HL-60 (cell line): ENCODE results near the gene BAIAP2.

Experiments
- DNase-seq, 2 experiments: peaks; one replicate each; pipeline ENCODE4 v3.0.0-alpha.2; 2010 to 2020; ENCODE audit warnings: low read depth in 1 of 2, low spot score in 1 of 2
- H3K27ac ChIP-seq: fragments of 250-450 bp; sonication (Bioruptor Pico); replicated peaks from 2 replicates; pipeline ENCODE4 v1.5.1; 2020; ENCODE audit warnings: mild to moderate bottlenecking, moderate library complexity
- H3K27me3 ChIP-seq: fragments of 250-450 bp; sonication (Bioruptor Pico); 2 replicates; pipeline ENCODE4 v1.5.1; 2021; ENCODE audit warnings: mild to moderate bottlenecking, moderate library complexity; ENCODE audit not compliant: insufficient read depth, poor library complexity, severe bottlenecking
- H3K4me3 ChIP-seq: replicated peaks from 2 replicates; pipeline ENCODE4 v1.5.1; 2011; ENCODE audit warnings: mild to moderate bottlenecking, control low read depth, low read length; ENCODE audit not compliant: insufficient read depth
- GABPA ChIP-seq: IDR thresholded peaks from 2 replicates; pipeline ENCODE4 v1.6.1; 2012; ENCODE audit warnings: low read depth
- POLR2AphosphoS5 ChIP-seq: IDR thresholded peaks from 2 replicates; pipeline ENCODE4 v1.6.1; 2012; ENCODE audit warnings: low read depth
- SPI1 ChIP-seq: IDR thresholded peaks from 2 replicates; pipeline ENCODE4 v1.6.1; 2012; ENCODE audit warnings: low read depth, mild to moderate bottlenecking, borderline replicate concordance
- TF ChIP-seq, protein P1 (sequence below): IDR thresholded peaks from 2 replicates; pipeline ENCODE4 v1.6.1; 2012; ENCODE audit warnings: low read depth; ENCODE audit not compliant: insufficient replicate concordance
- TF ChIP-seq, protein P2 (sequence below): IDR thresholded peaks from one replicate; pipeline ENCODE4 v1.5.1; 2011; ENCODE audit warnings: low read length, control low read depth, inconsistent platforms; ENCODE audit not compliant: insufficient read depth

BAIAP2 gene

DNA sequence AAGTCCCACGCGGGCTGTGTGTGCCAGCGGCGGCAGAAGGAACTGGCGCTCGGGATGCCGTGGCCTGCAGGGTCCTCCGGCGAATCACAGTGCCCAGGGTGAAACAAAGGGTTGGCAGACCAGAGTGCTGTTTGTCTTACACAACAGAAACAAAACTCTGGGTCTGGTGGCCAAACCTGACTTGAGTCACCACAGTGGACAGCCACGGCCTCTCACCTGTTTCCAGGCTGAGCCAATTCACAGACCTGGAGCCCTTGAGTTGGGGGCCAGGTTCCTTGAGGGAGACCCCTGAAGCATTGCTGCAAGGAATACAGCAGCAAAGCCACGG, 45.4 kb upstream of the BAIAP2 start:
- Histone ChIP-seq H3K4me3 (no peak overlapping the region), H3K27me3 (no peaks in the 10 kb centered on the region), H3K27ac (no peak overlapping the region)
- no peak for DNase-seq
- TF ChIP-seq, protein P1, sequence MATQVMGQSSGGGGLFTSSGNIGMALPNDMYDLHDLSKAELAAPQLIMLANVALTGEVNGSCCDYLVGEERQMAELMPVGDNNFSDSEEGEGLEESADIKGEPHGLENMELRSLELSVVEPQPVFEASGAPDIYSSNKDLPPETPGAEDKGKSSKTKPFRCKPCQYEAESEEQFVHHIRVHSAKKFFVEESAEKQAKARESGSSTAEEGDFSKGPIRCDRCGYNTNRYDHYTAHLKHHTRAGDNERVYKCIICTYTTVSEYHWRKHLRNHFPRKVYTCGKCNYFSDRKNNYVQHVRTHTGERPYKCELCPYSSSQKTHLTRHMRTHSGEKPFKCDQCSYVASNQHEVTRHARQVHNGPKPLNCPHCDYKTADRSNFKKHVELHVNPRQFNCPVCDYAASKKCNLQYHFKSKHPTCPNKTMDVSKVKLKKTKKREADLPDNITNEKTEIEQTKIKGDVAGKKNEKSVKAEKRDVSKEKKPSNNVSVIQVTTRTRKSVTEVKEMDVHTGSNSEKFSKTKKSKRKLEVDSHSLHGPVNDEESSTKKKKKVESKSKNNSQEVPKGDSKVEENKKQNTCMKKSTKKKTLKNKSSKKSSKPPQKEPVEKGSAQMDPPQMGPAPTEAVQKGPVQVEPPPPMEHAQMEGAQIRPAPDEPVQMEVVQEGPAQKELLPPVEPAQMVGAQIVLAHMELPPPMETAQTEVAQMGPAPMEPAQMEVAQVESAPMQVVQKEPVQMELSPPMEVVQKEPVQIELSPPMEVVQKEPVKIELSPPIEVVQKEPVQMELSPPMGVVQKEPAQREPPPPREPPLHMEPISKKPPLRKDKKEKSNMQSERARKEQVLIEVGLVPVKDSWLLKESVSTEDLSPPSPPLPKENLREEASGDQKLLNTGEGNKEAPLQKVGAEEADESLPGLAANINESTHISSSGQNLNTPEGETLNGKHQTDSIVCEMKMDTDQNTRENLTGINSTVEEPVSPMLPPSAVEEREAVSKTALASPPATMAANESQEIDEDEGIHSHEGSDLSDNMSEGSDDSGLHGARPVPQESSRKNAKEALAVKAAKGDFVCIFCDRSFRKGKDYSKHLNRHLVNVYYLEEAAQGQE: no peak
- TF ChIP-seq GABPA (no peak), POLR2AphosphoS5 (no peak), SPI1 (no peak)
- TF ChIP-seq, protein P2, sequence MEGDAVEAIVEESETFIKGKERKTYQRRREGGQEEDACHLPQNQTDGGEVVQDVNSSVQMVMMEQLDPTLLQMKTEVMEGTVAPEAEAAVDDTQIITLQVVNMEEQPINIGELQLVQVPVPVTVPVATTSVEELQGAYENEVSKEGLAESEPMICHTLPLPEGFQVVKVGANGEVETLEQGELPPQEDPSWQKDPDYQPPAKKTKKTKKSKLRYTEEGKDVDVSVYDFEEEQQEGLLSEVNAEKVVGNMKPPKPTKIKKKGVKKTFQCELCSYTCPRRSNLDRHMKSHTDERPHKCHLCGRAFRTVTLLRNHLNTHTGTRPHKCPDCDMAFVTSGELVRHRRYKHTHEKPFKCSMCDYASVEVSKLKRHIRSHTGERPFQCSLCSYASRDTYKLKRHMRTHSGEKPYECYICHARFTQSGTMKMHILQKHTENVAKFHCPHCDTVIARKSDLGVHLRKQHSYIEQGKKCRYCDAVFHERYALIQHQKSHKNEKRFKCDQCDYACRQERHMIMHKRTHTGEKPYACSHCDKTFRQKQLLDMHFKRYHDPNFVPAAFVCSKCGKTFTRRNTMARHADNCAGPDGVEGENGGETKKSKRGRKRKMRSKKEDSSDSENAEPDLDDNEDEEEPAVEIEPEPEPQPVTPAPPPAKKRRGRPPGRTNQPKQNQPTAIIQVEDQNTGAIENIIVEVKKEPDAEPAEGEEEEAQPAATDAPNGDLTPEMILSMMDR: no peak

DNA sequence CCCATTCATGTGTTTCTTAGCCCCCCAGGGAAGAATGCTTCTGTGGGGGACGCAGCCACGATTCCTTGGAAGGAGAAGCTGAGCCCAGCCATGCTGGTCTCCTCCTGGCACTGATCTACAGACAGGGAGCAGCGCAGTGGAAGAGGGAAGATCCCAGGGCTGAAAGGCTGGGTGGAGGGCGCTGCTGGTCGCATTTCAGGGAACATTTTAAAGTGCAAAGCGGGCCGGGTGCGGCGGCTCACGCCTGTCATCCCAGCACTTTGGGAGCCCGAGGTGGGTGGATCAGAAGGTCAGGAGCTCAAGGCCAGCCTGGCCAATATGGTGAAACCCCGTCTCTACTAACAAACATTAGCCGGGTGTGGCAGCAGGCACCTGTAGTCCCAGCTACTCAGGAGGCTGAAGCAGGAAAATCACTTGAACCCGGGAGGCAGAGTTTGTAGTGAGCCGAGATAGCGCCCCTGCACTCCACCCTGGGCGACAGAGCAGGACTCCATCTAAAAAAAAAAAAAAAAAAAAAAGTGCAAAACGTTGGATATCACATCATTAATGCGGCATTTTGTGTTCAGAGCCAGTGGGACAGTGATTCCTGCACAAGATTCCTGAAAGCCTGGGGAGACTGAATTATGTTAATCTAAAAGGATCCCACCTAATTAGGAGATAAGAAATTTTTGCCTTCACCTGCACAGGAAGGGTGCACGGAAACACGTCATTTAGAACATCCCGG, 43.9 kb upstream of the BAIAP2 start:
- H3K27ac ChIP-seq: peak overlapping the region; percentile 56
- no peak for TF ChIP-seq GABPA
- TF ChIP-seq, protein P1: no peak
- TF ChIP-seq, protein P2: no peak
- no peak for TF ChIP-seq SPI1
- no peak for TF ChIP-seq POLR2AphosphoS5
- no peaks in the 10 kb centered on the region for H3K27me3 ChIP-seq
- DNase-seq: no peak
- H3K4me3 ChIP-seq: peak overlapping the region; percentile 86

DNA sequence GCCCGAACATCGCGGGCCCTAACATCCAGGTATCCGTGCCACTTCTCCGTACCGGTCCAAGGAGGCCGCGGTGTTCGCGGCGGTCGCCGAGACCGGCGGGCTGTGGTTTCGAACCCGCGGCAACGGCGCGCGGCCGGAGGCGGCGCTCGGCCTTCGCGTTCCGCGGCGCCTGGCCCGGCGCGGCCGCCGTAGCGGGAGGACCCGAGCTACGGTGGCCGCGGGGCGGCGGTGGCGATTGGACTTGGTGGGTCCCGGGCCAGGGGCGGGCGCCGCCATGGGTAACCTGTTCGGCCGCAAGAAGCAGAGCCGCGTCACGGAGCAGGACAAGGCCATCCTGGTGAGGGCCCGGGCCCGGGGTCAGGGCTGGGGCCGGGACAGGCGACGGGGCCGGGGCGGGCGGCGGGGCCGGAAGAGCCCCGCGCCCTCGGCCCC, 43.3 kb upstream of the BAIAP2 start, which contains the start of gene CHMP6:
TSS of gene CHMP6 (plus strand) at position 197 of the 432 bp plus-strand sequence. CDS start at position 275, 78 bp downstream.
- H3K27me3 ChIP-seq: no peaks in the 10 kb centered on the region
- DNase-seq: peak; percentile 60 to 65
- TF ChIP-seq SPI1: no peak
- TF ChIP-seq, protein P2: no peak
- TF ChIP-seq GABPA: no peak
- no peak for TF ChIP-seq POLR2AphosphoS5
- peak within 1 kb of the TSS; percentile 86 for H3K4me3 ChIP-seq
- H3K27ac ChIP-seq: peak within 1 kb of the TSS; percentile 56
